ENCODE results near the gene CLEC4D. TPM values are rescaled to one million over a fixed set of nuclear protein-coding genes. Genes with fewer than 3 reads are reported as not detected.

CLEC4D gene
- total RNA-seq, 2 donors from 2014 or later, result 0.66 TPM; not detected in 1

DNA sequence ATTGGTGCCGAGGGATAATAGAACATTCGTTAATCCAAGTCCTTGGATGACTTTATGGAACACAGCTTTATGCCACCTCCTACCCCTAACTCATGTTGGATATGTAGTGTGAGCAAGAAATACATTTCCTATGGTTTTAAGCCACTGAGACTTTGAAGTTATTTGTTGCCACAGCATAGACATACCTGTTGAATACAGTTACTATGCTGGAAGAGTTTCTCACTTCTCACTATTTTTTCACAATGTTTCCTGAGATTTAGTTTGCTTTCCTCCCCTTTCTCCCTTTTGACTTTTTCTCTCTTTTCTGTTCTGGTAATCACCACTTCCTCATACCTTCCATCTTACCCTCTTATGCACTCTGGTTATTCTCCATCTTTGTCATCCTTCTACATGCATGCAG, 34.9 kb downstream of the CLEC4D start:
- H3K27me3 Mint-ChIP-seq (ENCODE audit: insufficient read depth), result no peaks in the 10 kb centered on the region
- H3K27ac ChIP-seq (ENCODE audit: low read depth, low read length), result no peak overlapping the region
- no peak overlapping the region for H3K4me3 ChIP-seq (ENCODE audit: low read length)
- H3K4me1 Mint-ChIP-seq, result peaks cover 3% of the 10 kb centered on the region
- no peaks in the 10 kb centered on the region for H3K36me3 ChIP-seq (ENCODE audit: control insufficient read depth, insufficient read depth, low read length)
- no peak overlapping the region for H3K4me3 Mint-ChIP-seq
- no peak overlapping the region for H3K9ac ChIP-seq (ENCODE audit: extremely low read depth, low read length, poor library complexity, severe bottlenecking)
- H3K9me3 ChIP-seq (ENCODE audit: control insufficient read depth, low read length), result no peaks in the 10 kb centered on the region
- H3K4me1 ChIP-seq (ENCODE audit: control insufficient read depth, insufficient read depth, low read length), result no peaks in the 10 kb centered on the region
- no peaks in the 10 kb centered on the region for H3K36me3 Mint-ChIP-seq (ENCODE audit: low read depth)
- peaks cover 3% of the 10 kb centered on the region for H3K9me3 Mint-ChIP-seq
- H3K27me3 ChIP-seq (ENCODE audit: control insufficient read depth, insufficient read depth, low read length, poor library complexity, severe bottlenecking), result no peaks in the 10 kb centered on the region
- TF ChIP-seq, protein P1, sequence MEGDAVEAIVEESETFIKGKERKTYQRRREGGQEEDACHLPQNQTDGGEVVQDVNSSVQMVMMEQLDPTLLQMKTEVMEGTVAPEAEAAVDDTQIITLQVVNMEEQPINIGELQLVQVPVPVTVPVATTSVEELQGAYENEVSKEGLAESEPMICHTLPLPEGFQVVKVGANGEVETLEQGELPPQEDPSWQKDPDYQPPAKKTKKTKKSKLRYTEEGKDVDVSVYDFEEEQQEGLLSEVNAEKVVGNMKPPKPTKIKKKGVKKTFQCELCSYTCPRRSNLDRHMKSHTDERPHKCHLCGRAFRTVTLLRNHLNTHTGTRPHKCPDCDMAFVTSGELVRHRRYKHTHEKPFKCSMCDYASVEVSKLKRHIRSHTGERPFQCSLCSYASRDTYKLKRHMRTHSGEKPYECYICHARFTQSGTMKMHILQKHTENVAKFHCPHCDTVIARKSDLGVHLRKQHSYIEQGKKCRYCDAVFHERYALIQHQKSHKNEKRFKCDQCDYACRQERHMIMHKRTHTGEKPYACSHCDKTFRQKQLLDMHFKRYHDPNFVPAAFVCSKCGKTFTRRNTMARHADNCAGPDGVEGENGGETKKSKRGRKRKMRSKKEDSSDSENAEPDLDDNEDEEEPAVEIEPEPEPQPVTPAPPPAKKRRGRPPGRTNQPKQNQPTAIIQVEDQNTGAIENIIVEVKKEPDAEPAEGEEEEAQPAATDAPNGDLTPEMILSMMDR (conservative IDR thresholded peaks at IDR 0.05), result no peak
- DNase-seq, result no peak
- 100% methylated on average over 1 of the region's 2 CpGs; no CpG with 5 or more reads in 1 of the 2 experiments for WGBS, 2 experiments (ENCODE audit: insufficient coverage in 1 of 2, insufficient read length in 1 of 2)
- H3K27ac Mint-ChIP-seq, result no peak overlapping the region

DNA sequence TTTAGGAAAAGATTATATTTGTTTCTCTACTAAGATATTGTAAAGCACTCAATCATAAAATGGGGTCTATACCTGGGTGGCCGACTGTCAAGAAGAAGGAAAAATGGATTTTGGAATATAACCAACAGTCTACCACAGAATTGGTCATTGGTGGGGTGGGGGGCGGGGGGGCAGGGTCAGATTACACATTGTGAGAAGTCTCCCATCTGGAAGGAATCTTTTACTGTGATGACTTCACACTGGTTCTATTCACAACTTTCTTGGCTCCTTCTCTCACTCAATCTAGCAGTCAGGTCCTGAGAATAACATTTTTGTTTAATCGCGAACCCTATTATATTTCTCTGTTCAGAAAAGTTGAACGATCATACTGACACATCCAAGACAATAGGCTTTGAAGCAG, 36.1 kb downstream of the CLEC4D start:
- Mint-ChIP-seq H3K27me3 (ENCODE audit: insufficient read depth) (no peaks in the 10 kb centered on the region), H3K27ac (no peak overlapping the region), H3K4me1 (peaks cover 3% of the 10 kb centered on the region), H3K36me3 (ENCODE audit: low read depth) (no peaks in the 10 kb centered on the region), H3K4me3 (no peak overlapping the region), H3K9me3 (peaks cover 3% of the 10 kb centered on the region)
- WGBS, 2 experiments (ENCODE audit: insufficient coverage in 1 of 2, insufficient read length in 1 of 2), result 89 to 100% methylated on average over 3 to 5 of the region's 5 CpGs
- Histone ChIP-seq H3K9ac (ENCODE audit: extremely low read depth, low read length, poor library complexity, severe bottlenecking) (no peak overlapping the region), H3K36me3 (ENCODE audit: control insufficient read depth, insufficient read depth, low read length) (no peaks in the 10 kb centered on the region), H3K4me3 (ENCODE audit: low read length) (no peak overlapping the region), H3K9me3 (ENCODE audit: control insufficient read depth, low read length) (no peaks in the 10 kb centered on the region), H3K27me3 (ENCODE audit: control insufficient read depth, insufficient read depth, low read length, poor library complexity, severe bottlenecking) (no peaks in the 10 kb centered on the region), H3K27ac (ENCODE audit: low read depth, low read length) (no peak overlapping the region), H3K4me1 (ENCODE audit: control insufficient read depth, insufficient read depth, low read length) (no peaks in the 10 kb centered on the region)
- DNase-seq, result no peak
- TF ChIP-seq, protein P1 (conservative IDR thresholded peaks at IDR 0.05), result no peak

DNA sequence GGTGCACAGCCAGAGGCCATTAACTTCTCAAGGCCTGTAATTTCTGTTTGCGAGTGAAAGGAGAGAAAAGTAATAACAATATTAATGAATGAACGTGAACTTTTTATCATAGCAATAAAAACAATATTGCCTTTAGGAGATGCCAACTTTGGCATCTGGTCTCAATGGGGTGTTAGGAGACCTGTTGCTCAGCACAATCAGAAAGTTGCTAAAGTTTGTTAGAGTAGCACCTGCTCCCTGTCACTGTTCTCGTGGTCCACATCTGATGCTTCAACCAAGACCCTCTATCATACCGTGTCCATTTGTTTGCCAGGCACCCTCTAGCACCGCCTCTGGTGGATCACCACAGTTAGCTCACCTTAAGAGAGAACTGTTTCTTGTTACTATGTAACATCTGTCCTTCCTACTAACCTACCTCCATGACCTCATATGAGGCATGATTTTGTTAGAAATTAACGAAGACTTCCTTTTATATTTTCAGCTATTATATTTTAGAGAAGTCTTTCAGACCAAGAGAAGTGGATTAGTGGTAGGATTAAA, 39.9 kb downstream of the CLEC4D start:
- H3K4me1 Mint-ChIP-seq, result peaks cover 4% of the 10 kb centered on the region
- DNase-seq, result peak; percentile 70
- H3K27me3 Mint-ChIP-seq (ENCODE audit: insufficient read depth), result no peaks in the 10 kb centered on the region
- peaks cover 3% of the 10 kb centered on the region for H3K9me3 Mint-ChIP-seq
- Histone ChIP-seq H3K4me3 (ENCODE audit: low read length) (no peak overlapping the region), H3K27me3 (ENCODE audit: control insufficient read depth, insufficient read depth, low read length, poor library complexity, severe bottlenecking) (no peaks in the 10 kb centered on the region), H3K9me3 (ENCODE audit: control insufficient read depth, low read length) (no peaks in the 10 kb centered on the region), H3K36me3 (ENCODE audit: control insufficient read depth, insufficient read depth, low read length) (no peaks in the 10 kb centered on the region), H3K9ac (ENCODE audit: extremely low read depth, low read length, poor library complexity, severe bottlenecking) (no peak overlapping the region), H3K27ac (ENCODE audit: low read depth, low read length) (no peak overlapping the region), H3K4me1 (ENCODE audit: control insufficient read depth, insufficient read depth, low read length) (no peaks in the 10 kb centered on the region)
- no peak overlapping the region for H3K27ac Mint-ChIP-seq
- TF ChIP-seq, protein P1 (conservative IDR thresholded peaks at IDR 0.05), result peak; percentile 85
- H3K4me3 Mint-ChIP-seq, result no peak overlapping the region
- WGBS, 2 experiments (ENCODE audit: insufficient coverage in 1 of 2, insufficient read length in 1 of 2), result 72 to 97% methylated on average over 2 to 5 of the region's 6 CpGs
- no peaks in the 10 kb centered on the region for H3K36me3 Mint-ChIP-seq (ENCODE audit: low read depth)

Data from endodermal cell (in vitro differentiated cells).